Measurements from ENCODE around the gene TENM4.

The TENM4 gene

DNA sequence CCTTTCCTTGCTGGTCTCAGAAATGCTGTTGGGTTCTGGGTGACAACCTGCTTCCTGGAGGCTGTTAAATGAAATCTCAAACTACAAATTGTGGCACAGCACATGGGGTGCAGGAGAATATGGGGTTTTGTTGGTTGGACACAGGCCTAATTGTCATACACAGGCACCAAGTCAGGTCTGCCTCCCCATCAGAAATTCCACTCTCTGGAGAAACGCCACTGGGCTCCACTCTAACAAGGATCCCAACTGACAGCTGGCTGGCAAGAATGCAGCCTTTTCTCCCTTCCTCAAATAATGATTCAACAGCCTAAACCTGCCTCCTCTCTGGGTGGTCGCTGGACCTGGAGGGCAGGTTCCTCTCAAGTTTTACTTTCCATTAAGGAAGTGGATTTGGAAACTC lies 688.3 kb downstream of the TENM4 start:
- DNase-seq: no peak

DNA sequence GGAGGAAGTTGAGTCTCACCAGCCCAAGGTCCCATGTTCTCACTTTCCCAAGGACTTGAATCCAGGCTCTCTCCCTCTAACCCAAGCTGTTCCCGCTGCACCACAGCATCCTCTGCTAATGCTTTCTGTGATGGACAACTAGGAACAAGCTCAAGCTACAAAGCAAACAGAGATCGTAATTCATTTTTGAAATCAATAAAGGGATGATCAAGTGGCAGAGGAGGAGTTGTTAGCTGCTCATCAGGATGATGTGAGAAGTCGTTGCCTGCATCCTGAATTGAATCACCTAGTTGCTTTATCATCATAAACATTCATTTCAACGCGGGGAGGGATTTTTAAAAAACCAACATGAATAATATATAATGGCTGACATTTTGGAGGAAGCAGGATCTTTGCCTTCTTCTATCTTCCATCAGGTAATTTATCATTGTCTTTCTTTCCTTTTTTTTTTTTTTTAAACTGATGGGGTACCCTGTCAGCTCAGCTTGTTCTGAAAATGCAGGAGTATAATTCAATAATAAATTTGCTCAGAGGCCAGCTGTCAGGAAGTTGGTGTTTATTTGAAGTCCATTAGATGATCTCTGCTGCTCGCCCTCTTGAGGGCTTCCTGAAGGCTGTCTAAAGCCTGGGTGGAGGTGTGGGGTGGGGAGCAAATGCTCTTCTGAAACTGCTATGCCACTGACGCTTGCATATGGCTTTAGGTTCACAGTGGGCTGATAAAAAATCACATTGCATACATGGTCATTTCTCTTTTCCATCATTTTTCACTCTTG lies 691.7 kb downstream of the TENM4 start:
- DNase-seq: no peak

DNA sequence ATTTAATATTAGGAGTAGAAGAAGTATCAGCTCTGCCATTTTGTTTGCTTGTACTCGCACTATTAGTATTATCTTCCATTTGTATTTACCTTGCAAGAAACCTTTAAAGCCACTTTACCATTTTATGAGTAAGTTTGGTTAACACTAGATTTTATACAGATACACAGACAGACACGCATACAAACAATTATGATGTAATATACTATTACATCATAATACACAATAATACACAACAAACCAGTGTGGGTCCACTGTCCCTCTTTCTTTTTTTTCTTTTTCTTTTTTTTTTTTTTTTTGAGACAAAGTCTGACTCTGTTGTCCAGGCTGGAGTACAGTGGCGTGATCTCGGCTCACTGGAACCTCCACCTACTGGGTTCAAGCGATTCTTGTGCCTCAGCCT lies 695.9 kb downstream of the TENM4 start:
- DNase-seq: no peak

DNA sequence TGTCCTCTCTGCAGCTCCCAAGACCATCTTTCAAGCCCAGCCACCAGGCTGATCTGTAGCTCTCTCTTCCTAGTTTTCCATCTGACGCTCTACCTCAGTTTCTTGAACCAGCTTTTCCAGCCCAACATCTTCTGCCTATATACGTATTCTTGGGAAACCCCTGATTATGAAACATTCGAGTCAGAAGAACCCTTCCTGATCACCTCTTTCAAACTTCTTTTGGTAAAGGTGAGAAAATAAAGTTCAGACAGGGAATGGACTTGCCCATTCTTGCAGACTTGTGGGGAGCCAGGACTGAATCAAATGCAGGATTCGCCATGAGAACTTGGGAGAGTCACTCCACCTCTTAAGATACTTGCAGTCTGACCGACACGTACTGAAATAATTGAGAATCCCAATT lies 696.6 kb downstream of the TENM4 start:
- no peak for DNase-seq

DNA sequence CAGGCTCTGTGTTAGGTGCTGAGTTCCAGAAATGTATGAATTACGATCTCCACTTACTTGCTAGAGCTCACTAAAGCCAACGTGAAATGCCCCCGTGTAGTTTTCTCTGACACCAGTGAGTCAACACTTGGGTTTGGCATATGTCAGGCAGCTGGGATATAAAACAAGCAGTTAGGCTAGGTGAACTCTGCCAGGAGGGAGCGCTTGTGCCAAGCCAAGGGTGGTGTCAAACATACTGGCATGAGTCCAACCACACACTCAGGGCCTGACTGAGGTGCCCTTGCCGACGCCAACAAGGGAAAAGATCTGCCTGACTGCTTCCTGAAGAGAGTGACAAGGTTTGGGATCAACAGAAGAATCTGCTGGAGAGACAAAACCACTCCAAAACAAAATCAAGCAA lies 698.4 kb downstream of the TENM4 start:
- DNase-seq: no peak

DNA sequence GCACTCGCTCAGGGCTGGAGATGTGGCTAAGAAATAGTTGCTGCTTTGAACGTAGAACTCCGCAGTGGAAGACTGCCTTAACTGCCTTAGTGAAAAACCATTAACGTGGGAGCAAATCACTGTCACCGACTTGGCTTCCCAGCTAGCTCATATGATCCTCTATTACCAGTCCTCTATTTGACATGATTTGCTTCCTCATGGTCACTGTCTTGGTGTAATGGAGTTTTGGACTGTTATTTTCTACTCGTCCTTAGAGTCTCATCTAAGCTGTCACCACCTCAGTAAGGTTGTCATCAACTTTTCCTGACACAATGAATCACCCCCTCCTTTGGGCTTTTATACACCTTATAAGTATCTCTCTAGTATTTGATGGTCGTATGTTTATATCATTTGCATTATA lies 699.1 kb downstream of the TENM4 start:
- DNase-seq: no peak

DNA sequence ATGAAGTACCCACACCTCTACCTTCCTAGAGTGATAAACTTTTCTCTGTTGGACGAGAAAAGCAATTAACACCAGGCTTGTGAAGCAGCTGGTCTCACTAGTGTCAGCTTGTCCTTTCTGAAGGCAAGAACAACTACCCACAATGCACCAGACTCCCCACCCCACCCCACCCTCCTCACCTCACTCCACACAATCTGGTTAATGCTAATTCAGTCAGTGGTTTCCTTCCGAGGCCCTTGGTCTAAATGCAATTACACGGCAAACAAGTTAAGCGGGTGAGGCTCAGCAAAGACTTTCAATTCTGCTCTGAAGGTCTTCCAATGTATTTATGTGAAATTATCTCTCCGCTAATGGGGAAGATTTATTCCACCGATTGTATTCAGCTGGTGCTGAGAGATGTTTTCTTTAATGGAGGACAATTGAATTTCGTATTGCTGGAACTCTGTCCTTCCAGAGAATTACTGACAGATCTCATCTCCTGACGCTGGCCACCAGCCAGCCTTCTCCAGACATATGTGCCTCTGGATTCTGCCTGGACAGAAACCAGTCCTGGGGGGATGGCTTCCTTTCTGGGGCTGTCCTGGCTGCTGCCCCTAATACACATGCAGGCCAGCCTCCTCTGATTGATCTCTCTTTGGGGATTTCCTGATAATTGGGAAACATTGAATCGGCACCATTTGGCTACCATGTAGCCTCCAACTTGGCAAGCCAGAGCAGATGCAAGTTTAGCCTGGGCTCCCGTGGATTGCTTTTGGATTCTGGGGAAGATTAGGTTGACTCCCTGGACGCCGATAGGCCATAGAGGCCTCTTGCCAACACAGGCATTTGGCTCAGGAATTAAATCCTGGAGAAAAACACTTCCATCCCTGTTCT lies 700.4 kb downstream of the TENM4 start:
- DNase-seq: no peak

DNA sequence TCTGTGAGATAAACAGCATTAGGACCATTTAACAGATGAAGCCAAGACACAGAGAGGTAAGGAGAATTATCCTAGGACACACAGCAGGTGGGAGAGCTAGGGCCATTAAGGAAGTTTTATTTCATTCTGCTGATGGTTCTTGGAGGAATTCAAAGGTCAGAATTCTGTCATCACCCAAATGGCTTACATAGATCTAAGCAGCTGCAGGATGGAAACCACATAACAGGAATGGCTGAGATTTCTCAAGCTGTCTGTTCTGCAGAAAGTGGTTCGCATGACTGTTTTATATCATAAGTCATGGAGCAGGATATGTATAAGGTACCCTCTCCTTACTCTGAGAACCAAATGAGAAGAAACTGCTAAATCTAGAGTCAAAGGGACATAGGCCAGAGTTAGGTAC lies 702.9 kb downstream of the TENM4 start:
- DNase-seq: no peak

DNA sequence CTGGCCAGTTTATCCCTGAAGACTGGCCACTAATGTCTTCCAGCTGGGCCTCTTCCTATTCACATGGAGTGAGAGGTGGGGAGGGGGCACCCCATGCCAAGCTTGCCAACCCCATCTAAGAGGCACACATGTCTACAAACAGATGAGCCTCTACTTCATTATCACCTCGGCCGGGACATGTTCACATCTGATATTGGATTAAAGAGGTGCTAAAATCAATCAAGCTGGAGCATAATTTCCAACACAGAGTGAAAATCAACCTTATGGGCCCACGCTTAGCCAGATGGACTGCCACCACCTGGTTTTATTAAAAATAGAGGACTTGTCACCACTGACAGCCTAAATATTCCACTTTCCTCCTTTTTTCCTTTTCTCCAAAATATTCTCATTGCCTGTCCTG lies 703.5 kb downstream of the TENM4 start:
- DNase-seq: no peak

DNA sequence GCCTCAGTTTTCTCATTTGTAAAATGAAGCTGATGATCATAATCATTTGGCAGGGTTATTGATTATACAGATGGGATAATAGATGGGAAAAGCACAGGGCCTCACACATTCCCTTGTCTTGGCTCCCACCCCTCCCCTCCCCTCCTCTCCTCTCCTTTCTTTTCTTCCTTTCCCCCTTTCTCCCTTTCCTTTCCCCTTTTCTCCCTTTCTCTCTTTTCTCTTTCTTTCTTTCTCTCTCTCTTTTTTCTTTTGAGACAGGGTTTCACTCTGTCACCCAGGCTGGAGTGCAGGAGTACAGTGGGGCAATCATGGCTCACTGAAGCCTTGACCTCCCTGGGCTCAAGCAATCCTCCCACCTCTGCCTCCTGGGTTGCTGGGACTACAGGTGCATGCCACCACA lies 705.1 kb downstream of the TENM4 start:
- no peak for DNase-seq

DNA sequence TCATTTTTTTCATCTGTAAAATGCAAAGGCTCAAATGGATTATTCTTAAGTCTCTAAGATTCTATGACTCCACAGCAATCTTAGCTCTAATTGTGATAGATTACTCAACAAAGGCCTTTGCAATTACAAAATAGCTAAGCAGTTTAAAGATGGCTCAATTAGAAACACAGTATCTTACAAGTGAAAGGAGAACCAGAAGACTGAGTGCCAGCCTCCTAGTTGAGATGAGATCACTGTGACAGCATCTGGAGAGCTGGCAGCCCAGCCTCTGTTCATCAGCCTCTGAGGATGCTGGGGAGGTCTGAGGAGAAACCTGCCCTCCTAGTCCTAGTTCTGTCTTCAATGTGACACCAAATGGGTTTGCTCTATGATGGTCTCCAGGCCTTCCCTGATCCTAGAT lies 707.8 kb downstream of the TENM4 start:
- no peak for DNase-seq

DNA sequence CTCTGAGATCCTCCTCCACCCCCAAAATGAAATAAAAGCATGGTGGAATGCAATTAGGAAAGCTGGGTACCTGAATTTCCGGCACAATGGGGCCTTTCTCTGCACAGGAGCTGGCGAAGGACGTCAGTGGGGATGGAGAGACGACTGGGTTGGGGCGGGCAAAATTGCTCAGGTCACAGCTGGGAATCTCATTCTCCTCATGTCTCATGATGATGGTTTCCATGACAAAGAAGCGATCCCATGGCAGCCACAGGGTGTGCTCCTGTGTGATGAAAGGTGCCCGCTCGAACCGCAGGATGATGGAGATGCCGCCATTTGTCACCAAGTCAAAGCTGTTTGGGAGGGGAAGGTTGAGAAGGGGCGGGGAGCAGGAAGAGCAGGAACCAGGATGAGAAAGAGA lies 708.6 kb downstream of the TENM4 start:
- DNase-seq: no peak

DNA sequence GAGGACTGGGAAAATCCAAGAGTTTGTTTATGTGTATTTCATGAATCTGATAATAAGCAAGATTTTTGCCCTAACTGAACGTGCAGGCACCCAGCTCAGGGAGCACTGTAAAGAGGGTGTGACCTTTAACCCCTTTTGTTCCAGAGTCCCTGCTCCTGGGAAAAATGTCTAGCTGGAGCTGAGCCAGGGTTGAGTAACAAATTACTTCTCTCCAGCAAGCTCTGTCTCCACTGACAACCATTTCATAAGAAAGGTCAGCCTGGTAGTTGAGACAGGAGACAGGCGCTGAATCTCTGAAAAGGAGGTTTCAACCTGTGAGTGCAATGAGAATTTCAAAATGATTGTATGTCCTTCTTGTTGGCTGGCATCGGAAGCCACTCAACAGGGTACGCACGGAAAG lies 709.8 kb downstream of the TENM4 start:
- DNase-seq: no peak

DNA sequence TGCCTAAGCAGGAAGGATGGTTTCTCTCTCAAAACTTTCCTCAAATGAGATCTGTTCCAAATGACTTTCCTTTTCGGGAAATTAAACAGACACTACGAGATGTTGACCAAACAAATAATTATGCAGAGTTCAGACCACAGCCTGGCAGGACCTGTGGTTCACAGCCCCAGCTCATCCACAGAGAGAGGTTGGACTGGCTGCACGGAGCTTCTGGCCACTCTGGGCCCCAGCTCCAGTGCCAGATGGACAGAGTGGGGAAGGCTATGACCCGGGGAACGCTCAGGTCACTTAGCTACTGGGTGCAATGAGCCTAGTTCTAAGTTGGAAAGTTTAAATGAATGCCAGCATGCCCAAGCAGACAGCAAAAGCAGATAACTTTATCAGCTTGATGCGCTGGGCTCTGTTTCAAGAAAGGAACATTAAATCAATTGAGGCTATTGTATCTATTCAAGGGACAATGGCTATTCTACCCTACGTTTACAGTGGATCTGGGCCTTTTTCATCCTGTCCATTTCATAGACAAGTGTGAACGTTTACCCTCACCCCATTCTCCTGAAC lies 710.5 kb downstream of the TENM4 start:
- no peak for DNase-seq

DNA sequence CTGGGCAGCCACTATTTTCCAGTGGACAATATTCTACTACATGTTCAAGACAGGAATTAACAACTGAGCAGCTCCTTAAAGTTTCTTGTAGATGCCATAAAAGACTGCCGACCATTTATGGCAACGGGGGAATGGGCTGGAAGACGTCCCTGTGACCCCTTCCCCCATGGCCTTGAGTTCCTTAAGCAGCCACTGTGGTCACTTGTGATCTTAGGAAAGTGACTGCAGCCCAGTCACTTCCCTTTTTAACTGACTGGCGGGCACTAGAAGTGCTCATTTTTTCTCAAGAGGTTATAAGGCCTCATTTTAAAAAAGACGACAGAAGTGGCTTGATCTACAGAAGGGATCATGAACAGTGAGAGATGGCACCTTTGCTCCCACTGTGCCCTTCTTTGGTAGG lies 713.0 kb downstream of the TENM4 start:
- no peak for DNase-seq

DNA sequence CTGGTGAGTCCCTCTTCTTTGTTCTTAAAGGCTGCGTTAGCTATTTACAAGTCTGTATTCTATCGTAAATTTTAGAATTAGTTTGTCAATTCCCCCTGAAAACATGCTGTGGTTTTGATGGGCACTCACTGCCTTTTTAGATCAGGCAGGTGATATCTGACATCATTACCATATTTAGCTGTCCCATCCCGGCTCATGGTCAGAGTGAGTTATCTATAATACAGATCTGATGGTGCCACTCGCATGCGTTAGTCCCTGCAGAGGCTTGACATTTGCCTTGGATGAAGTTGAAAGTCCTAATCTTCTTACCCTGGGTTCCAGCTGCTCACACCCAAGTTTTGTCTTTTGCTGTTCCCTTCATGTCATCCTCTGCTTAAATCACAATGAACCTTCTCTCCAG lies 715.6 kb downstream of the TENM4 start:
- no peak for DNase-seq

DNA sequence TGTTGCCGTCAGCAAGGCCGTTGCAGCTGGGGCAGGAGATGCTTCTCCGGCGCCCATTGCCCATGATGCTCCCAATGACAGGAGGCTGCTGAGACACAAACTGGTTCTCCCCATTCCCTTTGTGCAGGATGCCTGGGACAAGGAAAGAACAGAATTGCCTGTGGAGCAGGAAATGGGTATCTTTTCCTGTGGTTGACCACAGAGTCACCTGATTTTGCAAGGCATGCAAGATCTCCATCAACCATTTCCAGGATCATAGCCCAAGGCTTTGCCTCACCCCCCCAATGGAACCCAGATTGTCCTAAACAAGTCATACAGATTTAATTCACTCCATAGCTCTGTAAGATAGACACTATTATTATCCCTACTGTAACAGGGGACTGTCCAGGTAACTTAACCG lies 718.0 kb downstream of the TENM4 start:
- DNase-seq: no peak

DNA sequence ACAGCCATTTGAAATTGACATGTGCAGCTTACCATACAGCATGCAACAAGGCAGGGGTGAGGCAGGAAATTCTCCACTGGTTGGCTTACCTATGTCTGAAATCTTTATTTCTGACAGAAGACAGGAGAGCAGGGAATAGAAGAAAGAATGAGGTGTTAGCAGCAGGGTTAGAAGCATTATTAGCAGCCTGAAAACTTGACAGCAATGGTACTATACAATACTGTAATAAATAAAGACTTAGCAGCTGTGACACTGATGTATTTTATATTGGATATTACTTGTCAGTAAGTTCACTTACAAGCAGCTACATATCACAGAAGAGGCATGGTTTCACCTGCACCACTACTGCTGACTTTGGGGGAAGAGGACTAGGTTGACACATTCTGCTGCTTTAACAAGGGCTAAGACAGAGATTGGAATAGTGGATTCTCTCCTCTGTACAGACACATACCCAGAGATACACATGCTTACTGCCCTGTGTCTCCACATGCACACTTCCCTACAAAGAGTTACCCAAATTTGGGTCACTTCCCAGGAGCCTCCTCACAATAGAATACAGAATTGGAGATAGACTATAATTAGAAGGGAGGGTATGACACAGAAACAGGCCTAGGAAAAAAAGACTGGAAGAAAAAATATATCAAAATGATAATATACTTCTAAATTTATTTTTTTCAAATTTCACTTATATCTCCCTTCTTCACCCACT lies 720.4 kb downstream of the TENM4 start:
- no peak for DNase-seq

DNA sequence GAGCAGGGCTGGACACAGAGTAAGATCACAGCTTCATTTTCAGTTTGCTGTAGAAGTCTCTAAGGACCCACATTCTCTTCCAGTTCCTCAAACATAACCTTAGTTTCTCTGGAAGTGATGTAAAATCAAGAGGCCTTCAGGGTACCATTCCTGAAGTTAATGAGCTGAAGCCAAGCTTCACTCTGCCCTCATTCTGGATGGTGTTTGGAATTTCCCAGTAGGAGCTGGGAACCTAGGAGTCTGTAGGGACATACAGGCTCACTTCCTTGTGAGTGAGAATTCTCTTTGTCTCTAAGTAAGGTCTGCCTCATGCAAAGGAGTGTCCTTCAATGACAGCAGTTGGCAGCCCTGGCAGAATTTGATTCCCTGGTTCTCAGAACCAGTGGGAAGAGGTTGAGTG lies 723.8 kb downstream of the TENM4 start:
- DNase-seq: no peak

DNA sequence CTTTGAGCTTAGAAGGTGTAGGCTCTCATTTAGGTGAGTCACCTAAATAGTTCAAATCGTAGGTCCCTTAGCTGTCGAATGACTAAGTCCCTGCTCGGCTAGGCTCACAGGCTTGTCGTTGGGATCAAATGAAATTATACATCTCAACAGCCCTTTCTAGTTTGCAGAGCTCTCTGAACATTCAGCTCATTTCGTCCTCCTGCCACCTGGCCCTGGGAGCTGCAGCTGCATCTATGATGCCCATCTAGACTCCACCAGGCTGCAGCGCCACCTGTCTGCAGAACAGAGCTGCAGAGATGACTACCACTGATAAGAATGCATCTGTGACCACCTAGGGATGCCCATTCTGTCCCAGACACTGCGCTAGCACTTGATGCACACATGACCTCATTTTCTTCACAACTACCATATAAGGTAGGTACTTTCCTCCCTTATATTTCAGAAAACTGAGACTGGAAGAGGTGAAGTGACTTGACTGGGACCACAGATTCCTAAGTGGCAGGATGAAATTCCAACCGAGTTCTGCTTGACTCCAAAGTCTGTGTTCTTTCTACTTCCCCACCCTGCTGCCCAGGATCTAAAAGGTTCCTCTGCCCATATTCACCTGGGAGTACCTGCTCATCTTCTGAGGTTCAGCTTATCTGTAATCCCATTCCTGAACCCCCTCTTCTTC lies 725.1 kb downstream of the TENM4 start:
- DNase-seq: peak; percentile 66

DNA sequence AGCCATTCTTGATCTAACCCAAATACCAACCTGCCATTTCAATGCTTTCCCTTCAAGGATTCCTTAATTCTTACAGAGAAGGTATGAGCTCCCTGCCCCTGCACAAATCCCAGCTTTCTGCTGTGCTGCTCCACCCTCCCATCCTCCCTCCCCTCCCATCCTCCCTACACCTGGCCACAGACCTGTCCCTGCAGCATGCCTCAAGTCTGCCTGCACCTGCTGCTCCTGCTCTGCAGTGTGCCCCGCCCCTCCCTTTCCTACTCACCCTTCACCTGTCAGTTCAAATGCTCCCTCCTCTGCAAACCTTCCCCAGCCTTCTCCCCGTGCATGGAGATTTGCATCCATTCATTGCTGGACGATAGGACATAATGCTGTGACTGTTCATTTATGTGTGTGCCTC lies 726.3 kb downstream of the TENM4 start:
- no peak for DNase-seq

DNA sequence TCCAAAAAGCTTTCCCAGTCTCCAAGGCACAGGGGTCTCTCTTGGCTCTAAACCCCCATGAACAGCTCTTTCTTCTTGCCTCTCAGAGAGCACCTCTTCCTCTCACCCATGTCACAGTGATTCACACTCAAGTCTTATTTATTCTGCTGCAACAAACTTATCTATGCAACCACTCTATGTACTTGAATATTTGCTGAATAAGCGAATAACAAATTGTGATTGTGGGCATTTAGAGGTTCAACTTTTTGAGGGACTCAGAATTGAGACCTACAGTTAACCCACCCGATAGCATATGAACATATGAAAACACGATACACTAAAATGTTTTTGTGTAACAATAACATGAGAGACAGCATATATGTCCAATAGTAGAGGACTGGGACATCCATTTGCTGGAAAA lies 729.1 kb downstream of the TENM4 start:
- DNase-seq: no peak

DNA sequence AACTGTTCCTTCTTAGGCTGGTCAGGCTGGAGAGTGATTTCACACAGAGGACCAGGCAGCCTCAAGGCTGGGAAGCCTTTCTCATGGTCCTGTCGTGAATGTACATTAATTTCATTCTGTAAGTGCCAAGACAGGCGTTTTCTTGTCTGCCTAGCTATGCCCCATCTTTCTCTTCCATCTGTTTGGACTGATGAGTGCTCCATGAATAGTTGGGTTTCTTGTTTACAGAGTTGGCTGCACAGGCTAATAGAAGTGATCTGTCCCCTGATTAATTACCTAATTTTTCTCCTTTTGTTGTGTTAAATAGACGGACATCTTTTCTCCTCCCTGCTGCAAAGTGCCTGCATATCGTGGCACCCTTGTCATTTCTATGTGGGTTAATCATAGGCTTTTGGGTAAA lies 730.4 kb downstream of the TENM4 start:
- DNase-seq: no peak
